Measurements from ENCODE around the gene LAPTM5.

LAPTM5 gene

GRCh38 chr1:30714025-30714424, 43.5 kb downstream of the LAPTM5 start:
- no peak for TF ChIP-seq TAF1 (IDR thresholded peaks at IDR 0.05; ENCODE audit: borderline replicate concordance, low read depth, low read length)
- no peak for TF ChIP-seq POLR2AphosphoS5 (IDR thresholded peaks at IDR 0.05; ENCODE audit: low read depth, low read length)
- TF ChIP-seq POLR2A (IDR thresholded peaks at IDR 0.05; ENCODE audit: low read depth, low read length), result no peak
- no peak for FAIRE-seq
- DNase-seq (ENCODE audit: insufficient read length), result no peak

- FAIRE-seq (no peak), DNase-seq (ENCODE audit: insufficient read length) (no peak)
- TF ChIP-seq POLR2AphosphoS5 (IDR thresholded peaks at IDR 0.05; ENCODE audit: low read depth, low read length) (no peak), TAF1 (IDR thresholded peaks at IDR 0.05; ENCODE audit: borderline replicate concordance, low read depth, low read length) (no peak), POLR2A (IDR thresholded peaks at IDR 0.05; ENCODE audit: low read depth, low read length) (no peak)
Observed at GRCh38 chr1:30713311-30713710, 44.3 kb downstream of the LAPTM5 start.

GRCh38 chr1:30712583-30712982, 45.0 kb downstream of the LAPTM5 start:
- DNase-seq (ENCODE audit: insufficient read length) (no peak), FAIRE-seq (no peak)
- TF ChIP-seq POLR2A (IDR thresholded peaks at IDR 0.05; ENCODE audit: low read depth, low read length), result no peak
- no peak for TF ChIP-seq TAF1 (IDR thresholded peaks at IDR 0.05; ENCODE audit: borderline replicate concordance, low read depth, low read length)
- TF ChIP-seq POLR2AphosphoS5 (IDR thresholded peaks at IDR 0.05; ENCODE audit: low read depth, low read length), result no peak

GRCh38 chr1:30710407-30710806, 47.2 kb downstream of the LAPTM5 start:
- FAIRE-seq (no peak), DNase-seq (ENCODE audit: insufficient read length) (no peak)
- TF ChIP-seq TAF1 (IDR thresholded peaks at IDR 0.05; ENCODE audit: borderline replicate concordance, low read depth, low read length), result no peak
- TF ChIP-seq POLR2A (IDR thresholded peaks at IDR 0.05; ENCODE audit: low read depth, low read length), result no peak

DNA sequence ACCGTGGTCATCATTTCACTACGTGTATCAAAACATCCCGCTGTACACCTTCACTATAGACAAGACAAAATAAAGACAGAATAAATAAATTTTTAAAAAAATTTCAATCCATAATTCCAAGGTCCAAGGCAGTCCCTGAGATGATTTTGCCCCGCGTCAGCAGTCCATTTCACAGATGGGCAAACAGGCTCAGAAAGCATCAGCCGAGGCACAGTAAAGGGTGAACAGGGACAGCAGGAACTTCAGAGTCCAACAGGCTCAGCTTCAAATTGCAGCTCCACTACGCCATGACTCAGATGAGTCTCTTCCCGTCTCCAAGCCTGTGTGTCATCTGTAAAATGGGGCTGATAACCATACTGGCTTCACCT, 49.2 kb downstream of the LAPTM5 start:
- DNase-seq (ENCODE audit: insufficient read length) (no peak), FAIRE-seq (no peak)
- no peak for TF ChIP-seq POLR2A (IDR thresholded peaks at IDR 0.05; ENCODE audit: low read depth, low read length)
- no peak for TF ChIP-seq POLR2AphosphoS5 (IDR thresholded peaks at IDR 0.05; ENCODE audit: low read depth, low read length)
- no peak for TF ChIP-seq TAF1 (IDR thresholded peaks at IDR 0.05; ENCODE audit: borderline replicate concordance, low read depth, low read length)

GRCh38 chr1:30707412-30708360, 49.9 kb downstream of the LAPTM5 start:
- FAIRE-seq (peak; percentile 74), DNase-seq (ENCODE audit: insufficient read length) (peak; percentile 78)
- no peak for TF ChIP-seq TAF1 (IDR thresholded peaks at IDR 0.05; ENCODE audit: borderline replicate concordance, low read depth, low read length)

DNA sequence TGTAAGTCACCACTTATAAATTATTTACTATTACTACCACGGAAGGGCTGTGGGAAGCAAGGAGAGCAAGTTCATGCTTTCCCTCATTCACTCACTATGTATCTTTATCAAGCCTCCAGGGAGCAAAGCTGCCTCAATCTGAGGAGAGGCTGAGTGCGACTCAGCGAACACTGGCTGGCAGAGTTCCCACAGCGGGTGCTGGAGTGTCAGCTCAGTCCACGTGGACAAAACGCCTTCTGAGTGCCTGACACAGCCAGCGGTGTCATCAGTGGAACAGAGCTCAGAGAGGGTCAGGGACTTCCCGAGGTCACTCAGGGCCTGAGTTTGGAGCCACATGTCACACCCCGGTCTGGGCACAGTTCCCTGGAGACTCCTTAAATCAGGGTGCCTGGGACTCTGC, 51.0 kb downstream of the LAPTM5 start:
- DNase-seq (ENCODE audit: insufficient read length) (no peak), FAIRE-seq (no peak)
- TF ChIP-seq TAF1 (IDR thresholded peaks at IDR 0.05; ENCODE audit: borderline replicate concordance, low read depth, low read length) (no peak), POLR2A (IDR thresholded peaks at IDR 0.05; ENCODE audit: low read depth, low read length) (no peak), POLR2AphosphoS5 (IDR thresholded peaks at IDR 0.05; ENCODE audit: low read depth, low read length) (no peak)

DNA sequence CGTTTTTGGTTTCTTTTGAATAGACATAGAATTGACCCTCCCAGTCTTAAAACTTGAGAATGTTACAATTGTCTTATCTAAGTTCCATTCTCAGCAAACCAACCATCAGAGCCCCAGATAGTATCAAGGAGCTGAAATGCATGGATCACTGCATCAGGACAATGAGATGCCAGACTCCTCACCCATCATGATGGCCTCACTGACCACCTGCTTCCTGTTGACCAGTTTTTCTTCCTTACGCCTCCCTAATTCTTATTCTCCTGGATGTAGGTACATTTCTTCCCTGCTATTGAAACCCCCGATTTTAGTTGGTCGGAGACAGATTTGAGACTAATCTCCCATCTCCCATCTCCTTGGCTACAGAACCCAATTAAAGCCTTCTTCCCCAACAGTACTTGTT, 51.9 kb downstream of the LAPTM5 start:
- DNase-seq (ENCODE audit: insufficient read length), result no peak

DNA sequence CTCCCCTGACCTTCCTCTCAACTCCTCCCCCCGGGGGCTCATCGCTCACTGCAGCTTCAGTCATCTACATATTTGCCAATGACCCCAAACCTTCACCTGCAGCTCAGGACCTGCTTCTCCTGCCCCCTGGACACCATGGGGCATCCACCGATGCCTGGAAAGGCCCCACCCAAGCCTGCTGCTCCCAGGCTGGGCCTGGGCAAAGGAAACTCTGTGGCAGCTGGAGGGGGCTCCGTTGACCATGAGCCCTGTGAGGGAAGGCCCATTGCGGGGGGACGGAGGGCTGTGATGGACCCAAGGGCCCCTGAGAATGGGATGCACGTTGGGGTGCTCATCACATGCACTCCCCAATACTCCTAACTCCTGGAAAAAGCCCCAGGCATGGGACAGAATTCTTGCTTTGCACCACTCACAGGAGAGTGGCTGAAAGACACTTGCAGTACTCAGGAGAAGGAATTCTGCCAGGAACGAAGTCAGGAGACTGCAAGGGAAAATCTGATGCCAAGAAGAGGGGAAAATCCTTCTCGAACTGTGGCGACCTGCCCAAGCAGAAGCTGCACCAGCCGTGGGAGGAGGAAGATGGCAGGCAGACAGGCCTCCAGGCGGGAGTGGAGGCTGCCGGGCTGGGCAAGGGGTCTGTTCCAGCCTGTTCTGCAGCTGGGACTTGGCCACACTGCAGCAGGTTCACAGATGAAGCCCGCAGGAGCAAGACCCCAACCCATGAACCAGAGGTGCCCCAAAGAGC, 52.6 kb downstream of the LAPTM5 start:
- TF ChIP-seq POLR2A (IDR thresholded peaks at IDR 0.05; ENCODE audit: low read depth, low read length), result no peak
- TF ChIP-seq POLR2AphosphoS5 (IDR thresholded peaks at IDR 0.05; ENCODE audit: low read depth, low read length), result no peak
- no peak for TF ChIP-seq TAF1 (IDR thresholded peaks at IDR 0.05; ENCODE audit: borderline replicate concordance, low read depth, low read length)
- DNase-seq (ENCODE audit: insufficient read length) (no peak), FAIRE-seq (no peak)

More for the DNA sequence above, 51.9 kb downstream of the LAPTM5 start:
- no peak for FAIRE-seq
- TF ChIP-seq POLR2AphosphoS5 (IDR thresholded peaks at IDR 0.05; ENCODE audit: low read depth, low read length), result no peak
- no peak for TF ChIP-seq POLR2A (IDR thresholded peaks at IDR 0.05; ENCODE audit: low read depth, low read length)
- TF ChIP-seq TAF1 (IDR thresholded peaks at IDR 0.05; ENCODE audit: borderline replicate concordance, low read depth, low read length), result no peak

GRCh38 chr1:30704271-30704670, 53.3 kb downstream of the LAPTM5 start:
- TF ChIP-seq TAF1 (IDR thresholded peaks at IDR 0.05; ENCODE audit: borderline replicate concordance, low read depth, low read length) (no peak), POLR2AphosphoS5 (IDR thresholded peaks at IDR 0.05; ENCODE audit: low read depth, low read length) (no peak), POLR2A (IDR thresholded peaks at IDR 0.05; ENCODE audit: low read depth, low read length) (no peak)
- DNase-seq (ENCODE audit: insufficient read length) (no peak), FAIRE-seq (no peak)

DNA sequence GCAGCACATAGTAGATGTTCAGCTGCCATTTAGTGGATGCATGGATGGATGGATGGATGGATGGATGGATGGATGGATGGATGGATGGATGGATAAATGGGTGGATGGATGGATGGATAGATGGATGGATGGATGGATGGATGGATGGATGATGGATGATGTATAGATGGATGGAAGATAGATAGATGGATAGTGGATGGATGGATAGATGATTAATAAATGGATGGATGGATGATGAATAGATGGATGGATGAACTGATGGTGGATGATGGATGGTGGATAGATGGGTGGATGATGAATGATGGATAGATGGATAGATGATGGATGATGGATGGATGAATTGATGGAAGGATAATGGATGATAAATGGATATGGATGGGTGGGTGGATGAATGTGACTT, 54.8 kb downstream of the LAPTM5 start:
- TF ChIP-seq POLR2A (IDR thresholded peaks at IDR 0.05; ENCODE audit: low read depth, low read length) (no peak), POLR2AphosphoS5 (IDR thresholded peaks at IDR 0.05; ENCODE audit: low read depth, low read length) (no peak), TAF1 (IDR thresholded peaks at IDR 0.05; ENCODE audit: borderline replicate concordance, low read depth, low read length) (no peak)
- FAIRE-seq, result no peak
- DNase-seq (ENCODE audit: insufficient read length), result no peak

DNA sequence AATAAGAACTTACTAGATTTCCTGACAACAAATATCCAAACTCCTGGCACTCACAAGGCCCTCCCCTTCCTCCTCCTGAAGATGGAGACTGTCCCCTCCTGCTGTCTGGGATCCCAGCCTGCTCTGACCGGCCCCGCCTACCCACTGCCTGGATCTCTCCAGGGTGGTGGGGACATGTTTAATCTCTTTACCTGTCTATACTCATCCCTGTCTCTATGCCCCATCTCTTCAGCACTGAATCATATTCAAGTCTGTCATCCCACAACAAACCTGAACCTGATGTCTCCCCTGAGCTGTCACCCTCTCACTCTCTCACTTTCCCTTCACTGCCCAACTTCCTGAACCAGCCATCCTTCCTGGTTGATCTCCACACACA, 56.3 kb downstream of the LAPTM5 start:
- DNase-seq (ENCODE audit: insufficient read length) (no peak), FAIRE-seq (no peak)
- TF ChIP-seq POLR2AphosphoS5 (IDR thresholded peaks at IDR 0.05; ENCODE audit: low read depth, low read length), result no peak
- TF ChIP-seq TAF1 (IDR thresholded peaks at IDR 0.05; ENCODE audit: borderline replicate concordance, low read depth, low read length), result no peak
